CD4-positive, alpha-beta T cell treated with Interleukin-4 for 4 hours (primary cell): Measurements from ENCODE around the gene BUB1.
"Not testable (repeated sequence)": the region's sequence is repeated elsewhere in the genome, so short reads cannot be mapped to it uniquely, and the experiment has no call there.

Experiments used
- DNase-seq: peaks from one replicate; pipeline ENCODE4 v3.0.0-alpha.2; 2020

BUB1 gene

DNA sequence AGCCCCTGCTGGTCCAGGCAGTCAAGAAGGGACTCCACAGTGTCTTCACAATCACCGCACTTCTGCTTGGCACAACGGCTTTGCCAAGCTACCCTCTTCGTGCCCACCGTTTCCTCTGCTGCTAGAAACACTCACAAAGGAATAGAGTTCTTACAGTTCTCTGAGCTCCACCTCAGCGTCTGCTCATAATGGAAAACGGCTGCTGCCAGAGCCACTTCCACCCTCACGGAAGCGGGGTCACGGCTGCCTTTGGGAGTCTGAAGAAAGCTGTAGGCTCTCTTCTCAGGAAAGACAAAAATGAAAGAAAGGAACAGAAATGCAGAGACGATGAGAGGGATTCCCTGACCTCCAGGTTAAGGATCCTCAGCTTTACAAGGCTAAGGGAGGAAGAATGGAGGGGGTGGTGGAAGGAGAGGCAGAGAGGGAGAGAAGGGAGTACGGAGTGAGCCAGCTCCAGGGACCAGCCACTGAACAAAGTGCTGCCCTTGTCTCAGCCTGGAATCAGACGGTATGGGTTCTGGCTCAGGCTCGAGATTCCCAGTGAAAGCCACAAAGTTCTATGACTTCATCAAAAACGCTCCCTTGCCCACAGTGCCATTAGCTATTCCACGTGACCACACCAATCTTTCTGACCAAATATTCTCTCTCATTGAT, 88.1 kb downstream of the BUB1 start:
- not testable (repeated sequence) for DNase-seq

- not testable (repeated sequence) for DNase-seq
These were observed 89.3 kb downstream of the BUB1 start for GRCh38 chr2:110588520-110588919.
